AG09319 (cell line): ENCODE results near the gene ZNF3.
A peak's percentile ranks its signal among the peaks of the same experiment; 100 is the strongest.
"Not testable (repeated sequence)": the region's sequence is repeated elsewhere in the genome, so short reads cannot be mapped to it uniquely, and the experiment has no call there.

ENCODE experiments used
- DNase-seq: peaks from one replicate; pipeline ENCODE4 v3.0.0-alpha.2; 2010; ENCODE audit warnings: low read depth; ENCODE audit errors: extremely low read depth
- TF ChIP-seq, protein P1 (sequence below): IDR thresholded peaks from 2 replicates; pipeline ENCODE4 v1.5.1; 2011; ENCODE audit warnings: low read depth, mild to moderate bottlenecking, inconsistent platforms, low read length, moderate library complexity

The ZNF3 gene

DNA sequence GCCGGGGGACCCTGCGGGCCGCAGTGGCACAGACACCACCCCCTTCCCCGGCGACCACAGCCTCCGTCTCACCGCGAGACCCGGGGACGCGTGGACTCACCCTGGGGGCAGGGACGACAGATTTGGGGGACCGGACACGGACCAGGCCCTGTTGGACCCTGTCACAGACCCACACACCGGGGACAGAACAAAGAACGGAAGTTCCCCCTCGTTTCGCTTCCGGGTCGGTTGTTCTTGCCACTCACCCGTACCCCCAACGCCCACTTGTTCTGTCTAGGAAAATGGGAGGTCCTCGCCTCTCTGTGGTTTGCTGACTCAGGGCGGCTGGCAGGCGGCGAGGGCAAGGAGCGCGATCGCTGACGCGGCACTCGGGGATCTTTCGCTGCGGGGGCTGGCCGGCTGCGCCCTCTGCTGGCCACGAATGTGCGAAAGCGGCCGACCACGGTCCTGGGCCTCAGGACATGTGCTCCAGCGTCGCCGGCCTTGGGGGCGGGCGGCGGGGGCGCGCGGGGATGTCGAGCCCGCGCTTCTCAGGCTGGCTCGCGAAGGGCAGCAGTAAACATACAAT, at the start of gene ZNF3:
ZNF3 (minus strand) TSS at position 189 of the 568 bp plus-strand sequence. CDS start 4,366 bp downstream, outside the sequence.
- DNase-seq, result peak; percentile 98
- TF ChIP-seq, protein P1, sequence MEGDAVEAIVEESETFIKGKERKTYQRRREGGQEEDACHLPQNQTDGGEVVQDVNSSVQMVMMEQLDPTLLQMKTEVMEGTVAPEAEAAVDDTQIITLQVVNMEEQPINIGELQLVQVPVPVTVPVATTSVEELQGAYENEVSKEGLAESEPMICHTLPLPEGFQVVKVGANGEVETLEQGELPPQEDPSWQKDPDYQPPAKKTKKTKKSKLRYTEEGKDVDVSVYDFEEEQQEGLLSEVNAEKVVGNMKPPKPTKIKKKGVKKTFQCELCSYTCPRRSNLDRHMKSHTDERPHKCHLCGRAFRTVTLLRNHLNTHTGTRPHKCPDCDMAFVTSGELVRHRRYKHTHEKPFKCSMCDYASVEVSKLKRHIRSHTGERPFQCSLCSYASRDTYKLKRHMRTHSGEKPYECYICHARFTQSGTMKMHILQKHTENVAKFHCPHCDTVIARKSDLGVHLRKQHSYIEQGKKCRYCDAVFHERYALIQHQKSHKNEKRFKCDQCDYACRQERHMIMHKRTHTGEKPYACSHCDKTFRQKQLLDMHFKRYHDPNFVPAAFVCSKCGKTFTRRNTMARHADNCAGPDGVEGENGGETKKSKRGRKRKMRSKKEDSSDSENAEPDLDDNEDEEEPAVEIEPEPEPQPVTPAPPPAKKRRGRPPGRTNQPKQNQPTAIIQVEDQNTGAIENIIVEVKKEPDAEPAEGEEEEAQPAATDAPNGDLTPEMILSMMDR, result peak; percentile 79

DNA sequence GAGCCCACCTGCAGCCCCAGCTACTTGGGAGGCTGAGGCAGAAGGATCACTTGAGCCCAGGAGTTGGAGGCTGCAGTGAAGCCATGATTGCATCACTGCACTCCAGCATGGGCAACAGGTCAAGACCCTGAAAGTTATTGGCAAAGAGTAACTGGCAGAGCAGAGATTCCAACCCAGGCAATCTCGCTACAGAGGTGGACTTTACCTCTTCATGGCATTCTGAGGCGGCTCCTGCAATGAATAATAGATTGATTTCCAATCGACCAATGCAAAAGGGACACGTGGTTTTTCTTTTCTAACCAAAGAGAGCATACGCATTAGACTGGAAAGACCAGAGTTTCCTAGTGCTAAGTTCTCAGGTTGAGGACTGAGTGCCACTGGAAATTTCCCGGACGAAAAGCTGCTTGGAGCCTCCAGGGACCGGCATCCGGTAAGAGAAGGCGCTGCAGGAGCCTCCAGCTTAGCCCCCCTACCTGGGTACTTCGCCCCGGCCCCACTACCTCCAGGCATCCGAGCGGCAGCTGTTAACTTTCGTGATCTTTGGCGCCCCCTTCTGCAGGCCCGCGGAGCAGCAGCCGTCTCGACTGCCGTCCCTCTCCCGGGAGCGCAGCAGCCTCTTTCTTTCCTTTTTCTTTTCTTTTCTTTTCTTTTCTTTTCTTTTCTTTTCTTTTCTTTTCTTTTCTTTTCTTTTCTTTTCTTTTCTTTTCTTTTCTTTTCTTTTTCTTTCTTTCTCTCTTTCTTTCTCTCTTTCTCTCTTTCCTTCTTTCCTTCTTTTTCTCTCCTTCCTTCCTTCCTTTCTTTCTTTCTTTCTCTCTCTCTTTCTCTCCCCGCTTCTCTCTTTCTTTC, 49.3 kb upstream of the ZNF3 start:
- TF ChIP-seq, protein P1, result peak; percentile 75
- DNase-seq, result no peak

DNA sequence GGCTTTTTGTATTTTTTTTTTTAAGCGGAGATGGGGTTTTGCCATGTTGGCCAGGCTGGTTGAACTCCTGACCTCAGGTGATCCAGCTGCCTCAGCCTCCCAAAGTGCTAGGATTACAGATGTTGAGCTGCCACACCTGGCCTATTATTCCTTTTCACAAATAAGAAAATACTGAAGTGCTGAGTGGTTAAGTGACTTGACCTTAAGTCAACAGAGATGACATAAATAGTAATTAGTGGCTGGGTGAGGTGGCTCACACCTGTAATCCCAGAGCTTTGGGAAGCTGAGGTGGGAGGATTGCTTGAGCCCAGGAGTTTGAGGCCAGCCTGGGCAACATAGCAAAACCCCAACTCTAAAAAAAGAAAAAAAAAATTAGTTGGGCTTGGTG, 48.7 kb upstream of the ZNF3 start:
- DNase-seq, result not testable (repeated sequence)

DNA sequence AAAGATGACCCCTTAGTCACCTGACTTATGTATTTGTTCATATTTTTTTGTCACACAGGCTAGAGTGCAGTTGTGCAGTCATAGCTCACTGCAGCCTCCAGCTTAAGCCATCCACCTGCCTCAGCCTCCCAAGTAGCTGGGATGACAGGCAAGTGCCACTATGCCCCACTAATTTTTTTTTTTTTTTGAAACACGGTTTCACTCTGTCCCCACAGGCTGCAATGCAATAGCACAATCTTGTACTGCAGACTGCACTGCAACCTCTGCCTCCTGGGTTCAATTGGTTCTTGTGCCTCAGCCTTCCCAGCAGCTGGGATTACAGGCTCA, 47.1 kb upstream of the ZNF3 start:
- TF ChIP-seq, protein P1, result no peak
- DNase-seq, result no peak

DNA sequence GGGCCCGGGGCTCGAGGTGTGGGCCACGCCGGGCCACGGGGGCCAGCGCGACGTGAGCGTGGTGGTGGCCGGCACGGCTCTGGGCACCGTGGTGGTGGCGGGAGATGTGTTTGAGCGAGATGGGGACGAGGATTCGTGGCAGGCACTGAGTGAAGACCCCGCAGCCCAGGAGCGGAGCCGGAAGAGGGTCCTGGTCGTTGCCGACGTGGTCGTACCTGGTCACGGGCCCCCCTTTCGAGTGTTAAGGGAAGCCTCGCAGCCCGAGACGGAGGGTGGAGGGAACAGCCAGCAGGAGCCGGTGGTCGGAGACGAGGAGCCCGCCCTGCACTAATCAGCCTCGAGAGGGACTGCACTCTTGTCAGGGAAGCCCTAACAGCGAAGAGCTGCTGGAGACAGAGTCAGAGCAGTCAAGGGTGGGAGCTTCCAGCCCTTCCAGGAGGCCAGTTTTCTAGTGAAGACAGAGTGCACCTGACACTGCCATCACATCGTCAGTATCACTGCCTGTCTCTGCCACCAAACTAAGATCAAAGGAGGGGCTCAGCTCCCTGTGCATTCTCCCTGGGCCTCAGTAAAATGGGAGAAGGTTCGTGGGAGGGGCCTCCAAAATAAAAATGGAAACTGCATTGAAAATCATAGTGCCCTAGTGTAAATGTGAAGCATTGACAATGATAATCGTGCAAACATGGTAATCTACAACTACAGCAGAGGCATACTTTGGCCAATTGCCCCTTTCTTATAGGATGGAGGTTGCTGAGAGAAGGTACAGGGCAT, 46.5 kb upstream of the ZNF3 start:
- TF ChIP-seq, protein P1, result no peak; the same call in 1 of the 2 replicates
- no peak for DNase-seq

DNA sequence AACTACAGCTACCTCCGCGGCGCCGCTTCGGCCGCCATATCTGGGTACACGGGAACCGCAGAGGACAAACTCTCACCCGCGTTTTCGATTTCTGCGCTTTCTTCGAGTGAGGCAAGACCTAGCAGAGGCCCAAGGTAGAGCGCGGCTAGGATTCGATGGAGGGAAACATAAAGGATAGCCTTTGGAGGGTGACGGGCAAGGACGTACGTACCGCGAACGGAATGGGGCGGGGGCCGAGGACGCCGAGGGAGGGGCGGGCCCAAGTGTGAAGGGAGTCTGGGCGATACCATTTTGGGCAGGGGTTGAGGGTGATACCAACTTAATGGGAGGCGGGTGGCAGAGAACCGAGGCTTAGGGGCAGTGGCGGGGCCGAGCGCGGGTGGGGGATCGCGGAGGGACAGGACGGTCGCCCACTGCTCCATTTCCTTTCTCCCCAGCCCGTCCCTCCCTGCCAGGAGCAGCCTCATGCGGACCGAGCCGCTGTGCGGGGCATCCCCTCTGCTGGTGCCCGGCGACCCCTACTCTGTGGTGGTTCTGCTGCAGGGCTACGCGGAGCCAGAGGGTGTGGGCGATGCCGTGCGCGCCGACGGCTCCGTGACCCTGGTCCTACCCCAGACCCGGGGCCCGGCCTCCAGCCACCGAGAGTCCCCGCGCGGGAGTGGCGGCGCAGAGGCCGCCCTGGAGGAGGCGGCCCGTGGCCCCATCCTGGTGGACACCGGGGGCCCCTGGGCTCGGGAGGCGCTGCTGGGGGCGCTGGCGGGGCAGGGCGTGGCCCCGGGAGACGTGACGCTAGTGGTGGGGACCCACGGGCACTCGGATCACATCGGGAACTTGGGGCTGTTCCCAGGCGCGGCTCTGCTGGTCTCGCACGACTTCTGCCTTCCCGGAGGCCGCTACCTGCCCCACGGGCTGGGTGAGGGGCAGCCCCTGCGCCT, 45.7 kb upstream of the ZNF3 start, which contains the start of gene MBLAC1:
MBLAC1 (plus strand) TSS at position 37 of the 935 bp plus-strand sequence; CDS start at position 466, 429 bp downstream.
- peak; percentile 86 for DNase-seq
- TF ChIP-seq, protein P1, result no peak
